Caki2 (cell line): ENCODE results near the gene SHISAL1. TPM values are rescaled to one million over a fixed set of nuclear protein-coding genes. Genes with fewer than 3 reads are reported as not detected.

Experiments
- DNase-seq: peaks from one replicate; pipeline ENCODE4 v3.0.0-alpha.2; 2015; ENCODE audit warnings: low read depth
- in situ Hi-C: cut with HindIII; loops from 2 replicates; pipeline ENCODE4 v1.10.0; 2016; ENCODE audit warnings: low sequenced_read_pairs, low pct_unique_long_range_greater_than_20kb, mixed read lengths
- total RNA-seq: library from RNA; depleted of rRNA; stranded (reverse); fragments of >200 nt; shearing (Covaris generic); gene quantifications from 2 replicates; pipeline ENCODE4 v1.2.3, GENCODE V29; 2014; ENCODE audit warnings: low replicate concordance; rRNA removed

Gene SHISAL1
- total RNA-seq, 1 experiment from 2014 or later = 3.5 TPM

DNA sequence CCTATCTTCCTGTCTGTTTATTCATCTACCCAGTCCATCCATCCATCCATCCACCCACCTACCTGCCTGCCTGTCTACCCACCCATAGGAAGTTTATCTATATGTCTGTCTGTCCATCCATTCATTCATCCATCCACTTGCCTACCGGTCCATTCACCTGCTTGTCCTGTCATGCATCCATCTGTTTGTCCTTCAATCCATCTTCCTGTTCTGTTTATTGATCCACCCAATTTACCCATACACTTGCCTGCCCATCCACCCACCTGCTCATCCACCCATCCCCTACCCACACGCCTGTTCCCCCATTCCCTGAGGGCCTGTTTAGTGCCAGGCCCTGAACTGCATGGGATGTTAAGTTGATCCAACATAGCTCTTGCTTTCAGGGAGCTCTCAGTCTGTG lies 113.6 kb downstream of the SHISAL1 start:
- DNase-seq = no peak
- in situ Hi-C loops = no loop called here

DNA sequence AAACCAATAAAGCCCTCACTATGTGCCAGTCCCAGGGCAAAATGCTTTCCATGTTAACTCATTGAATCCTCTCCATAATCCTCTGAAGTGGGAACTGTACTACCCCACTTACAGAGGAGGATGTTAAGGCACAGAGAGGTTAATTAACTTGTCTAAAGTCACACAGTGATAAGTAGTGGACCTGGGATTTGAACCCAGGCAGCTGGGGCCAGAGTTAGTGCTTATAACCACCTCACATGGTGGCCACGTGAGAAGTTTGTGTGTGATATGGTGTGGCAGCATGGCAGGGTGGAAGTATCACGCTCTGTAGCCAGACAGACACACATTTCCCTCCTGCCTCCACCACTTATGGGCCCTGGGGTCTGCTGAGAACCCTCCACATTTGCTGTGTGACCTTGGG lies 115.5 kb downstream of the SHISAL1 start:
- in situ Hi-C loops = no loop called here

DNA sequence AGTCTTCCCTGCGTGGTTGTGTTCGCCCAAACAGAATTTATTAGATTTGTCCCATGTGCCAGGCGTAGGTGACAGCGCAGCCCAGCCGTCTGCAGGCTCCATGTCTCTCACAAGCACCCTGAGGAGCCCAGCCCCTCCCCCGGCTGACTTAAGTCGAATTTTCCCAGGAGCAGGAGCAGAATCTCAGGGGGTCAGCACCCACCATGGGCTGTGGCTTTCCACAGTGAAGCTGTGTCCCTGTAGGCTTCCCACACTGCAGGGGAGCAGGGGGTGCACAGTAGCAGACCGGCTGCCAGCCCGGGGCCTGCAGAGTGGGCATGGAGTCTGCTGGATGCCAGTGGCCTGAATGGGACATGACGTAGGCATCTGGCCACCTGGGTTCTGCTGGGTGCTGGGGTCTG lies 116.0 kb downstream of the SHISAL1 start:
- in situ Hi-C loops = no loop called here
- no peak for DNase-seq

More for the DNA sequence above, 115.5 kb downstream of the SHISAL1 start:
- no peak for DNase-seq

DNA sequence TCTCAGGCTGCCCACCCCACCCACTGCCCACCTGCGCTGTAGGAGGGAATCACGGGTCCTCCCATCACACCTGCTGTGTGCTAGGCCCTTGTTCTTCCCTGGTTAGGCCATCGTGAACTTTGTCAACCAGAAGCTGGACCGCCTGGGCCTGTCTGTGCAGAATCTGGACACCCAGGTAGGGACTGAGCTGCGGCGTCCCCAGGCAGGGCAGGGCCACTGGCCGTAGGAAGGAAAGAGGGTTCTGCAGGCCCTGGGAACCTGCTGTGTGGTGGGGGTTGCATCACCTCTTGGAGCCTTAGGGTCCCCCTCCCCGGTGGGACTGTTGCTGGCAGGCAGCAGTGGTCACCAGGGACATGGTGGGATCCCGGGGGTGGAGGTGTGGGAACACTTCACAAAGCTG lies 116.5 kb downstream of the SHISAL1 start:
- in situ Hi-C loops = no loop called here
- DNase-seq = no peak

DNA sequence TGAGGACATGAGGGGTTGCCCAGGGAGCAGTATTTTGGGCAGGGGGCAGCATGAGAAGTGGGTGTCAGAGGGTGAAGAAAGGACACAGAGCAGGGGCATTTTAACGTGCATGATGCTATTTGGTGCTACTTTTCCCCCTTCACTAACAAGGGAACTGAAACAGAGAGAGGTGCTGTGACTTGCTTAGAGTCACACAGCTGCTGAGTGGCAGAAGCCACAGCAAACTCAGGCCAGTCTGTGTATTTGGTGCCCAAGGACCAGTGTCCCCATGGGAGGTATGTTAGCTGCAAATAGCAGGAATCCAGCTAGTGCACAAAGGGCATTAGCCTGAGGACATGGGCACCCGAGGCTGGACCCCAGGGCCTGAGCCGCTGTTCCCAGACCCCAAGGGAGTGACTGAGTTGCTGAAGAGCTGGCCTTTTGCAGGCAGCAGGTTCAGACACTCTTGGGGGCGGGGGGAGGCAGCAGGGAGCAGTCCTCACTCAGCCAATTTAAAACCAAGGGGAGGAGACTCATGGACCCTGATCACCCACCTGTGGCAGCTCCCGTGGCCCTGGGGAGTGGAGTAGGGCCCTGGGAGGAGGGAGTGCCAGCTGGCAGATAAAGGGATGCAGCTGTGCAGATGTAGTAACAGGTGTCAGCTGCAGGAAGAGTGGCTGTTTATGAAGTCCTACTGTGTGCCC lies 117.4 kb downstream of the SHISAL1 start:
- DNase-seq = no peak
- in situ Hi-C loops = no loop called here

DNA sequence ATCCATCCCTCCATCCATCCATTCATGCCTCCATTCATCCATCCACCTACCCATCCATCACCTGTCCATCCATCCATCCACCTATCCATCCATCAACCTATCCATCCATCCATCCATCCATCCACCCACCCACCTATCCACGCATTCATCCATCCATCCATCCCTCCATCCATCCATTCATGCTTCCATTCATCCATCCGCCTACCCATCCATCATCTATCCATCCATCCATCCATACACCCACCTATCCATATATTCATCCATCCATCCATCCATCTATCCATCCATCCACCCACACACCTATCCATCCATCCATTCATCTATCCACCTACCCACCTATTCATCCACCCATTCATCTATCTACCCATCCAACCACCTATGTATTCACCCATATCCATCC lies 118.2 kb downstream of the SHISAL1 start:
- in situ Hi-C loops = no loop called here
- DNase-seq = no peak

Other genes starting within 250 kb of the SHISAL1 start
- gene PARVG, start 132.0 kb downstream of the SHISAL1 start, total RNA-seq = not detected in 2 replicates
- 24.6 and 28.0 TPM in 2 replicates for gene RTL6, start 185.3 kb upstream of the SHISAL1 start, total RNA-seq